Measurements from ENCODE around the gene MAP7D1.

DNA sequence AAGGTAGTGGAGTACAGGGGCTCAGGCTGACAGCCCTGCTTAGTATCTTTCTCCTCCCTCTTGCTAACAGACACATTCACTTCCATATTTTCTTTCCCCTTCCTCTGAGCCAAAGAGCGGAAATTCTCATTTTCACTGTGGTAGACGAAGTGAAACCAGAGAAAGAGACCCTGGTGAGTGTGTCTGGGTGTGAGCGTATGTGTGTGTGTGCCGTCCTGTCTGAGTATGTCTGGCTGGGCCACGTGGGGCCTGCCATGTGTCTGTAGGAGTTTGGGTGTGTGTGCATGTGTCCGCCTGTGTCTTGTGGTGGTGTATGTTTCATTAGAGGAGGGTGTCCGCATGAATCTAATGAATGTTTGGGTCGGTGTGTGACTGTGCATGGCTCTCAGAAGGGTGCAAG, 32.6 kb upstream of the MAP7D1 start:
- TF ChIP-seq MYC (IDR thresholded peaks at IDR 0.05; ENCODE audit: low read depth, low read length) (no peak), FOS (IDR thresholded peaks at IDR 0.05; ENCODE audit: borderline replicate concordance, insufficient read depth, low read length) (no peak), POLR2A (IDR thresholded peaks at IDR 0.05; ENCODE audit: low read depth, low read length) (no peak), EZH2 (IDR thresholded peaks at IDR 0.05; ENCODE audit: borderline replicate concordance, low read depth, low read length, severe bottlenecking) (no peak), GATA2 (IDR thresholded peaks at IDR 0.05; ENCODE audit: insufficient read depth, insufficient read length, low read depth, low read length) (no peak), MAX (IDR thresholded peaks at IDR 0.05; ENCODE audit: insufficient read depth, insufficient read length) (no peak), POLR2AphosphoS5 (IDR thresholded peaks at IDR 0.05; ENCODE audit: insufficient read depth, low read depth, low read length) (no peak)
- TF ChIP-seq, protein P1, sequence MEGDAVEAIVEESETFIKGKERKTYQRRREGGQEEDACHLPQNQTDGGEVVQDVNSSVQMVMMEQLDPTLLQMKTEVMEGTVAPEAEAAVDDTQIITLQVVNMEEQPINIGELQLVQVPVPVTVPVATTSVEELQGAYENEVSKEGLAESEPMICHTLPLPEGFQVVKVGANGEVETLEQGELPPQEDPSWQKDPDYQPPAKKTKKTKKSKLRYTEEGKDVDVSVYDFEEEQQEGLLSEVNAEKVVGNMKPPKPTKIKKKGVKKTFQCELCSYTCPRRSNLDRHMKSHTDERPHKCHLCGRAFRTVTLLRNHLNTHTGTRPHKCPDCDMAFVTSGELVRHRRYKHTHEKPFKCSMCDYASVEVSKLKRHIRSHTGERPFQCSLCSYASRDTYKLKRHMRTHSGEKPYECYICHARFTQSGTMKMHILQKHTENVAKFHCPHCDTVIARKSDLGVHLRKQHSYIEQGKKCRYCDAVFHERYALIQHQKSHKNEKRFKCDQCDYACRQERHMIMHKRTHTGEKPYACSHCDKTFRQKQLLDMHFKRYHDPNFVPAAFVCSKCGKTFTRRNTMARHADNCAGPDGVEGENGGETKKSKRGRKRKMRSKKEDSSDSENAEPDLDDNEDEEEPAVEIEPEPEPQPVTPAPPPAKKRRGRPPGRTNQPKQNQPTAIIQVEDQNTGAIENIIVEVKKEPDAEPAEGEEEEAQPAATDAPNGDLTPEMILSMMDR (IDR thresholded peaks at IDR 0.05; ENCODE audit: extremely low read depth in 1 of 2, insufficient read depth in 1 of 2, low read depth in 1 of 2, low read length in 2 of 2), result no peak
